Uterus (tissue), 2 donors: Measurements from ENCODE around the gene COL26A1.

Source experiments
- POLR2A ChIP-seq, 2 donors: fragments of 450-650 bp; IDR thresholded peaks; one replicate each; pipeline ENCODE4 v1.6.1; 2016; ENCODE audit warnings: antibody characterized with exemption in 2 of 2, mild to moderate bottlenecking in 1 of 2, moderate library complexity in 1 of 2
- TF ChIP-seq, protein P1 (sequence below), 4 experiments: fragments of 200-600 bp in 2 of 4; fragments of 450-650 bp in 2 of 4; sonication (generic) in 2 of 4; IDR thresholded peaks; one replicate each; pipeline ENCODE4 v1.5.1; 2016 to 2019; ENCODE audit warnings: antibody characterized with exemption in 4 of 4, mild to moderate bottlenecking in 2 of 4, moderate library complexity in 1 of 4

DNA sequence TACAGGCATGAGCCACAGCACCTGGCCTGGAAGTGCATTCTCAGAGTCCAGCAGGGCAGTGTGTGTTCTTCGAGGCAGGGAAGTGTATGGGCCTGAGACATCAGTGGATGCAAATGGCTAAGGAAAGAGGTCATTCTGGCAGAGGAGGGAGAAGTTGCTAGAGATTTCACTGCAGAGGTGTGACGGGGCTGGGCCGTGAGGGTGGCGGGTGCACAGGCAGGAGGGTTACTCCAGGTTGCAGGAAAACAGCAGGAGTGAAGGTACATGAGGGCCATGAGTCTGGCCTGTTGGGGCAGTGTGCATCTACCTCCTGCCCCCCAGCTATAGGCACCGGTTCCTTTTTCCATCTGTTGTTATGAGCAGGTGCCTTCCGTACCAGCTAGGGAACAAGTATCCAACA lies 29.3 kb downstream of the COL26A1 start:
- TF ChIP-seq, protein P1, sequence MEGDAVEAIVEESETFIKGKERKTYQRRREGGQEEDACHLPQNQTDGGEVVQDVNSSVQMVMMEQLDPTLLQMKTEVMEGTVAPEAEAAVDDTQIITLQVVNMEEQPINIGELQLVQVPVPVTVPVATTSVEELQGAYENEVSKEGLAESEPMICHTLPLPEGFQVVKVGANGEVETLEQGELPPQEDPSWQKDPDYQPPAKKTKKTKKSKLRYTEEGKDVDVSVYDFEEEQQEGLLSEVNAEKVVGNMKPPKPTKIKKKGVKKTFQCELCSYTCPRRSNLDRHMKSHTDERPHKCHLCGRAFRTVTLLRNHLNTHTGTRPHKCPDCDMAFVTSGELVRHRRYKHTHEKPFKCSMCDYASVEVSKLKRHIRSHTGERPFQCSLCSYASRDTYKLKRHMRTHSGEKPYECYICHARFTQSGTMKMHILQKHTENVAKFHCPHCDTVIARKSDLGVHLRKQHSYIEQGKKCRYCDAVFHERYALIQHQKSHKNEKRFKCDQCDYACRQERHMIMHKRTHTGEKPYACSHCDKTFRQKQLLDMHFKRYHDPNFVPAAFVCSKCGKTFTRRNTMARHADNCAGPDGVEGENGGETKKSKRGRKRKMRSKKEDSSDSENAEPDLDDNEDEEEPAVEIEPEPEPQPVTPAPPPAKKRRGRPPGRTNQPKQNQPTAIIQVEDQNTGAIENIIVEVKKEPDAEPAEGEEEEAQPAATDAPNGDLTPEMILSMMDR (IDR thresholded peaks at IDR 0.05) = no peak
- TF ChIP-seq POLR2A (IDR thresholded peaks at IDR 0.05) = no peak
